ENCODE data around the gene DNM2. TPM values are rescaled to one million over a fixed set of nuclear protein-coding genes. Genes with fewer than 3 reads are reported as not detected.
A peak's percentile ranks its signal among the peaks of the same experiment; 100 is the strongest.

The DNM2 gene
- total and polyA plus RNA-seq, 2 of the 13 experiments (the other 11 are each of a cell fraction or from before 2014, with no cell fraction given): 41.7 to 59.8 TPM

DNA sequence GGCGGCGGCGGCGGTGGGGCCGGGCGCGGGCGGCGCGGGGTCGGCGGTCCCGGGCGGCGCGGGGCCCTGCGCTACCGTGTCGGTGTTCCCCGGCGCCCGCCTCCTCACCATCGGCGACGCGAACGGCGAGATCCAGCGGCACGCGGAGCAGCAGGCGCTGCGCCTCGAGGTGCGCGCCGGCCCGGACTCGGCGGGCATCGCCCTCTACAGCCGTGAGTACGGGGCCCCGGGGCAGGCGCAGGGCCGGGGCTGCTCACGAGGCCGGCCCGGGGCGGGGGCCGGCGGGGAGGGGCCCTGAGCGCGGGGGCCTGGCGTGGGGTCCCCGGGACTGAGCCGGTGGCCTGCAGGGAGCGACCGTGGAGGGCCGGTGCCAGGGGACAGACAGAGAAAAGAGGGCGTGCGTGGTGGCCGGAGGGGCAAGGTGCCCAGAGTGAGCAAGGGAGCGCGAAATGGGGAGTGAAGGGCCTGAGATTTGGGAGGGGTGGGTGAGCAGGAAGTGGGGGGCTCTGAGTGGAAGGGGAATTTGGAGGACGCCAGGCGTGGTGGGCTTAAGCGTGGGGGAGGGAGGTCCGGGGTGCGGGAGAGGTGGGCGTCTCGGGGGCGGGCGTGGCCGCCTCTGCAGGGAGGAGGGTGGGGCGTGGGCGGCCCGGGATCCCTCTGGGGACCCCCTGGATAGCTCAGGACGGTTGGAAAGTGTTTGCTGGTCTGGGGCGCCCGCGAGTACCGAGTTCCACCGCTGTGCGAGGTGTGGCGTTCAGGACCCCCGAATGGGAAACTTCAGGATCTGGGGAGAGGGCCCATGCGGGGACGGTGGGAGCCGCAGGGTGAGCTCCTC is 154.0 kb downstream of the DNM2 start (continued):
- TF ChIP-seq, protein P1, sequence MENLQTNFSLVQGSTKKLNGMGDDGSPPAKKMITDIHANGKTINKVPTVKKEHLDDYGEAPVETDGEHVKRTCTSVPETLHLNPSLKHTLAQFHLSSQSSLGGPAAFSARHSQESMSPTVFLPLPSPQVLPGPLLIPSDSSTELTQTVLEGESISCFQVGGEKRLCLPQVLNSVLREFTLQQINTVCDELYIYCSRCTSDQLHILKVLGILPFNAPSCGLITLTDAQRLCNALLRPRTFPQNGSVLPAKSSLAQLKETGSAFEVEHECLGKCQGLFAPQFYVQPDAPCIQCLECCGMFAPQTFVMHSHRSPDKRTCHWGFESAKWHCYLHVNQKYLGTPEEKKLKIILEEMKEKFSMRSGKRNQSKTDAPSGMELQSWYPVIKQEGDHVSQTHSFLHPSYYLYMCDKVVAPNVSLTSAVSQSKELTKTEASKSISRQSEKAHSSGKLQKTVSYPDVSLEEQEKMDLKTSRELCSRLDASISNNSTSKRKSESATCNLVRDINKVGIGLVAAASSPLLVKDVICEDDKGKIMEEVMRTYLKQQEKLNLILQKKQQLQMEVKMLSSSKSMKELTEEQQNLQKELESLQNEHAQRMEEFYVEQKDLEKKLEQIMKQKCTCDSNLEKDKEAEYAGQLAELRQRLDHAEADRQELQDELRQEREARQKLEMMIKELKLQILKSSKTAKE (CRISPR knock-in tag; IDR thresholded peaks at IDR 0.05; ENCODE audit: borderline replicate concordance): no peak
- TF ChIP-seq, protein P2, sequence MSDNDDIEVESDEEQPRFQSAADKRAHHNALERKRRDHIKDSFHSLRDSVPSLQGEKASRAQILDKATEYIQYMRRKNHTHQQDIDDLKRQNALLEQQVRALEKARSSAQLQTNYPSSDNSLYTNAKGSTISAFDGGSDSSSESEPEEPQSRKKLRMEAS (IDR thresholded peaks at IDR 0.05): peak; percentile 57
- TF ChIP-seq ZNF138 (CRISPR knock-in tag; IDR thresholded peaks at IDR 0.05; ENCODE audit: low read depth) (no peak), GABPB1 (CRISPR knock-in tag; IDR thresholded peaks at IDR 0.05) (0 out of 2 replicates have a peak, but pooled peaks have one; percentile 4), ZMYM2 (CRISPR knock-in tag; IDR thresholded peaks at IDR 0.05) (no peak), JDP2 (CRISPR knock-in tag; IDR thresholded peaks at IDR 0.05; ENCODE audit: borderline replicate concordance) (no peak), MIER3 (CRISPR knock-in tag; IDR thresholded peaks at IDR 0.05; ENCODE audit: borderline replicate concordance) (no peak), TEAD3 (CRISPR knock-in tag; optimal IDR thresholded peaks at IDR 0.05; ENCODE audit: borderline replicate concordance) (no peak), ZBTB7B (CRISPR knock-in tag; IDR thresholded peaks at IDR 0.05) (peak; percentile 86), ZNF317 (CRISPR knock-in tag; IDR thresholded peaks at IDR 0.05) (no peak), TBX2 (CRISPR knock-in tag; IDR thresholded peaks at IDR 0.05; ENCODE audit: borderline replicate concordance) (0 out of 2 replicates have a peak, but pooled peaks have one; percentile 16), MZF1 (CRISPR knock-in tag; IDR thresholded peaks at IDR 0.05; ENCODE audit: borderline replicate concordance) (no peak), ZKSCAN5 (CRISPR knock-in tag; IDR thresholded peaks at IDR 0.05) (no peak), TEAD2 (CRISPR knock-in tag; IDR thresholded peaks at IDR 0.05) (no peak), ZEB1 (IDR thresholded peaks at IDR 0.05; ENCODE audit: insufficient replicate concordance, low read depth) (no peak), ZNF891 (CRISPR knock-in tag; IDR thresholded peaks at IDR 0.05) (0 out of 2 replicates have a peak, but pooled peaks have one; percentile 34), KAT7 (CRISPR knock-in tag; IDR thresholded peaks at IDR 0.05; ENCODE audit: borderline replicate concordance) (0 out of 2 replicates have a peak, but pooled peaks have one; percentile 42)
- TF ChIP-seq, protein P3, sequence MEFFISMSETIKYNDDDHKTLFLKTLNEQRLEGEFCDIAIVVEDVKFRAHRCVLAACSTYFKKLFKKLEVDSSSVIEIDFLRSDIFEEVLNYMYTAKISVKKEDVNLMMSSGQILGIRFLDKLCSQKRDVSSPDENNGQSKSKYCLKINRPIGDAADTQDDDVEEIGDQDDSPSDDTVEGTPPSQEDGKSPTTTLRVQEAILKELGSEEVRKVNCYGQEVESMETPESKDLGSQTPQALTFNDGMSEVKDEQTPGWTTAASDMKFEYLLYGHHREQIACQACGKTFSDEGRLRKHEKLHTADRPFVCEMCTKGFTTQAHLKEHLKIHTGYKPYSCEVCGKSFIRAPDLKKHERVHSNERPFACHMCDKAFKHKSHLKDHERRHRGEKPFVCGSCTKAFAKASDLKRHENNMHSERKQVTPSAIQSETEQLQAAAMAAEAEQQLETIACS (CRISPR knock-in tag; IDR thresholded peaks at IDR 0.05): no peak
- TF ChIP-seq, protein P4, sequence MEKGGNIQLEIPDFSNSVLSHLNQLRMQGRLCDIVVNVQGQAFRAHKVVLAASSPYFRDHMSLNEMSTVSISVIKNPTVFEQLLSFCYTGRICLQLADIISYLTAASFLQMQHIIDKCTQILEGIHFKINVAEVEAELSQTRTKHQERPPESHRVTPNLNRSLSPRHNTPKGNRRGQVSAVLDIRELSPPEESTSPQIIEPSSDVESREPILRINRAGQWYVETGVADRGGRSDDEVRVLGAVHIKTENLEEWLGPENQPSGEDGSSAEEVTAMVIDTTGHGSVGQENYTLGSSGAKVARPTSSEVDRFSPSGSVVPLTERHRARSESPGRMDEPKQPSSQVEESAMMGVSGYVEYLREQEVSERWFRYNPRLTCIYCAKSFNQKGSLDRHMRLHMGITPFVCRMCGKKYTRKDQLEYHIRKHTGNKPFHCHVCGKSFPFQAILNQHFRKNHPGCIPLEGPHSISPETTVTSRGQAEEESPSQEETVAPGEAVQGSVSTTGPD (CRISPR knock-in tag; IDR thresholded peaks at IDR 0.05): no peak
- TF ChIP-seq, protein P5, sequence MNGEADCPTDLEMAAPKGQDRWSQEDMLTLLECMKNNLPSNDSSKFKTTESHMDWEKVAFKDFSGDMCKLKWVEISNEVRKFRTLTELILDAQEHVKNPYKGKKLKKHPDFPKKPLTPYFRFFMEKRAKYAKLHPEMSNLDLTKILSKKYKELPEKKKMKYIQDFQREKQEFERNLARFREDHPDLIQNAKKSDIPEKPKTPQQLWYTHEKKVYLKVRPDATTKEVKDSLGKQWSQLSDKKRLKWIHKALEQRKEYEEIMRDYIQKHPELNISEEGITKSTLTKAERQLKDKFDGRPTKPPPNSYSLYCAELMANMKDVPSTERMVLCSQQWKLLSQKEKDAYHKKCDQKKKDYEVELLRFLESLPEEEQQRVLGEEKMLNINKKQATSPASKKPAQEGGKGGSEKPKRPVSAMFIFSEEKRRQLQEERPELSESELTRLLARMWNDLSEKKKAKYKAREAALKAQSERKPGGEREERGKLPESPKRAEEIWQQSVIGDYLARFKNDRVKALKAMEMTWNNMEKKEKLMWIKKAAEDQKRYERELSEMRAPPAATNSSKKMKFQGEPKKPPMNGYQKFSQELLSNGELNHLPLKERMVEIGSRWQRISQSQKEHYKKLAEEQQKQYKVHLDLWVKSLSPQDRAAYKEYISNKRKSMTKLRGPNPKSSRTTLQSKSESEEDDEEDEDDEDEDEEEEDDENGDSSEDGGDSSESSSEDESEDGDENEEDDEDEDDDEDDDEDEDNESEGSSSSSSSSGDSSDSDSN (CRISPR knock-in tag; IDR thresholded peaks at IDR 0.05): peak; percentile 50; the same call in 1 of the 2 replicates
- TF ChIP-seq, protein P6, sequence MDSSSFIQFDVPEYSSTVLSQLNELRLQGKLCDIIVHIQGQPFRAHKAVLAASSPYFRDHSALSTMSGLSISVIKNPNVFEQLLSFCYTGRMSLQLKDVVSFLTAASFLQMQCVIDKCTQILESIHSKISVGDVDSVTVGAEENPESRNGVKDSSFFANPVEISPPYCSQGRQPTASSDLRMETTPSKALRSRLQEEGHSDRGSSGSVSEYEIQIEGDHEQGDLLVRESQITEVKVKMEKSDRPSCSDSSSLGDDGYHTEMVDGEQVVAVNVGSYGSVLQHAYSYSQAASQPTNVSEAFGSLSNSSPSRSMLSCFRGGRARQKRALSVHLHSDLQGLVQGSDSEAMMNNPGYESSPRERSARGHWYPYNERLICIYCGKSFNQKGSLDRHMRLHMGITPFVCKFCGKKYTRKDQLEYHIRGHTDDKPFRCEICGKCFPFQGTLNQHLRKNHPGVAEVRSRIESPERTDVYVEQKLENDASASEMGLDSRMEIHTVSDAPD (CRISPR knock-in tag; IDR thresholded peaks at IDR 0.05): no peak

All from HepG2 (cell line).